ENCODE data around the gene ZNF142. TPM values are rescaled to one million over a fixed set of nuclear protein-coding genes. Genes with fewer than 3 reads are reported as not detected.

Gene ZNF142
- total and polyA plus RNA-seq, 9 of the 15 experiments (the other 6 are each of a cell fraction or from before 2014, with no cell fraction given) = 0.50 to 26.1 (median 4.5) TPM

GRCh38 chr2:218662377-218662776 lies 3.0 kb upstream of the ZNF142 start (continued):
- TF ChIP-seq CREB3L1 (IDR thresholded peaks at IDR 0.05; ENCODE audit: borderline replicate concordance, low read depth) = no peak

DNA sequence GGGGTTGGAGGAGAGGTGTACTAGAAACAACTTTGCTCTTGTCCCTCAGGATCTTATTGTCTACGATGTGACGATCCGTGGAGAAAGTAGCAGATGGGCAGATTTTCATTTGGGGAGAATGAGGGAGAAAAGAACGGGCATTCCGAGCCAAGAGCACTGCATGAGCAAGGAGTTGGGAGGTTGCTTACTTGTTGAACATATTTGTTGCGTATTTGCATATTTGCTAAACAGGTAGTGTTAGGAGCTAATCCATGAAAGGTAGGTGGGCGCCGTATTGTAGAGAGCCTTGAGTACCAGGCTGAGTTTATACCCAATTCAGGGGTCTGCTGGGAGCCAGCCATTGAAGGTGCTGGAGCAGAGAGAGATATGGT lies 550 bp upstream of the ZNF142 start:
- H3K27ac ChIP-seq (ENCODE audit: extremely low read depth, low read depth, low read length) = peak overlapping the region; percentile 73
- in situ Hi-C loops (cut with MboI) = no loop called here
- TSS peak; percentile 90 for BruUV-seq (replicated peaks)

More for the DNA sequence above, 550 bp upstream of the ZNF142 start:
- peaks cover 71% of the 10 kb centered on the region; the same call in 2 of the 3 replicates for H3K36me3 ChIP-seq (ENCODE audit: control insufficient read depth, insufficient read depth, low read length)
- peak overlapping the region; percentile 61 for H3K4me3 ChIP-seq
- ATAC-seq (no peak), FAIRE-seq (no peak), DNase-seq (ENCODE audit: extremely low read depth in 1 of 4, low spot score in 3 of 4) (no peak)
- no peaks in the 10 kb centered on the region for H3K27me3 ChIP-seq (ENCODE audit: control insufficient read depth in 2 of 2, insufficient read depth in 2 of 2, low read length in 2 of 2)
- WGBS (ENCODE audit: insufficient coverage, low coverage, missing lambda C conversion rate) = 3% methylated on average over 8 of the region's 8 CpGs
- TF ChIP-seq SIN3A (IDR thresholded peaks at IDR 0.05; ENCODE audit: borderline replicate concordance in 2 of 2, control insufficient read depth in 1 of 2, low read depth in 2 of 2, low read length in 2 of 2) (0 out of 4 replicates have a peak, but pooled peaks of 1 of the 2 experiments have one; percentile 26), POLR2A (conservative IDR thresholded peaks at IDR 0.05) (peak; percentile 9; the same call in 1 of the 2 replicates), FOXM1 (IDR thresholded peaks at IDR 0.05; ENCODE audit: low read depth) (no peak), FOXM1 (CRISPR knock-in tag; IDR thresholded peaks at IDR 0.05; ENCODE audit: low read depth) (0 out of 2 replicates have a peak, but pooled peaks have one; percentile 14), XRCC3 (IDR thresholded peaks at IDR 0.05) (no peak)
- POLR2A ChIA-PET = interaction anchor here (0.6 to 1.9 kb wide), 8 partner anchors 8 to 65 kb away, joined by 3 to 10 read pairs (median 4); partner anchors contain the start of genes RNF25 and STK36
- no peaks in the 10 kb centered on the region for H4K20me1 ChIP-seq (replicated peaks; ENCODE audit: control insufficient read depth, insufficient read depth, low read length)
- peak overlapping the region; percentile 84 for H2AFZ ChIP-seq (ENCODE audit: low read depth, low read length)
- H3K4me1 ChIP-seq (replicated peaks in 1 of 2; ENCODE audit: control insufficient read depth in 2 of 2, insufficient read depth in 2 of 2, low read length in 2 of 2) = peaks cover 6 to 17% of the 10 kb centered on the region in 2 experiments; a peak in 3 of 5 replicates
- CTCF ChIA-PET (ENCODE audit: low intra/inter-chr PET ratio) = interaction anchor here (3.1 kb wide), 1 partner anchor 188 kb away, joined by 32 read pairs; no protein-coding TSS in a partner anchor
- H3K9me3 ChIP-seq (replicated peaks; ENCODE audit: control insufficient read depth, insufficient read depth, low read depth, low read length) = no peaks in the 10 kb centered on the region
- peaks cover 32% of the 10 kb centered on the region for H3K79me2 ChIP-seq (ENCODE audit: control insufficient read depth, insufficient read depth, low read length)
- H3K9ac ChIP-seq (ENCODE audit: insufficient read depth in 1 of 2, low read depth in 2 of 2, low read length in 2 of 2) = peak overlapping the region; percentile 91 to 96
- intact Hi-C loops (cut with micrococcal nuclease) = loop anchor here (2.0 kb wide), 1 partner anchor 187 kb away; no protein-coding TSS in a partner anchor
- peak overlapping the region; percentile 99 for H3K4me2 ChIP-seq (ENCODE audit: insufficient read depth, low read length)
- peaks cover 7% of the 10 kb centered on the region for H3K9me1 ChIP-seq (ENCODE audit: control insufficient read depth, insufficient read depth, low read length)

Data from K562 (cell line).